ENCODE results near the gene DAPK1.

DNA sequence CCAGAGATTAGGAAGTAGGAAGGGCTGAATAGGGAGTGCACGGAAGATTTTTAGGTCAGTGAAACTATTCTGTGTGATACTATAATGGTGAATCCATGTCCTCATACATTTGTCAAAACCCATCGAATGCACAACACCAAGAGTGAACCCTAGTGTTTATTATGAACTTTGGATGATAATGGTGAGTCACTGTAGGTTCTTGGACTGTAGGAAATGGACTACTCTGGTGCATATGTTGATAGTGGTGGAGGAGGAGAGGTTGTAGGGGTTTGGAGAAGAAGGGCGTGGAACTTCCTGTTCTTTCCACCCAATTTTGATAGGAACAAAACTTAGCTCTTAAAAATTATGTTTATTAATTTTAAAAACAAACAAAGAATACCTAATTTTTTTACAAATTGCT, 242.5 kb downstream of the DAPK1 start:
- TF ChIP-seq, protein P1, sequence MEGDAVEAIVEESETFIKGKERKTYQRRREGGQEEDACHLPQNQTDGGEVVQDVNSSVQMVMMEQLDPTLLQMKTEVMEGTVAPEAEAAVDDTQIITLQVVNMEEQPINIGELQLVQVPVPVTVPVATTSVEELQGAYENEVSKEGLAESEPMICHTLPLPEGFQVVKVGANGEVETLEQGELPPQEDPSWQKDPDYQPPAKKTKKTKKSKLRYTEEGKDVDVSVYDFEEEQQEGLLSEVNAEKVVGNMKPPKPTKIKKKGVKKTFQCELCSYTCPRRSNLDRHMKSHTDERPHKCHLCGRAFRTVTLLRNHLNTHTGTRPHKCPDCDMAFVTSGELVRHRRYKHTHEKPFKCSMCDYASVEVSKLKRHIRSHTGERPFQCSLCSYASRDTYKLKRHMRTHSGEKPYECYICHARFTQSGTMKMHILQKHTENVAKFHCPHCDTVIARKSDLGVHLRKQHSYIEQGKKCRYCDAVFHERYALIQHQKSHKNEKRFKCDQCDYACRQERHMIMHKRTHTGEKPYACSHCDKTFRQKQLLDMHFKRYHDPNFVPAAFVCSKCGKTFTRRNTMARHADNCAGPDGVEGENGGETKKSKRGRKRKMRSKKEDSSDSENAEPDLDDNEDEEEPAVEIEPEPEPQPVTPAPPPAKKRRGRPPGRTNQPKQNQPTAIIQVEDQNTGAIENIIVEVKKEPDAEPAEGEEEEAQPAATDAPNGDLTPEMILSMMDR (IDR thresholded peaks at IDR 0.05; ENCODE audit: poor library complexity), result no peak
- TF ChIP-seq EZH2 (IDR thresholded peaks at IDR 0.05; ENCODE audit: borderline replicate concordance), result no peak
- no peak for TF ChIP-seq EZH2phosphoT487 (IDR thresholded peaks at IDR 0.05; ENCODE audit: low read depth, severe bottlenecking, unreplicated experiment)
